Measurements from ENCODE around the gene OR9A2.

GRCh38 chr7:143049362-143049761, 22.4 kb upstream of the OR9A2 start:
- TF ChIP-seq, protein P1, sequence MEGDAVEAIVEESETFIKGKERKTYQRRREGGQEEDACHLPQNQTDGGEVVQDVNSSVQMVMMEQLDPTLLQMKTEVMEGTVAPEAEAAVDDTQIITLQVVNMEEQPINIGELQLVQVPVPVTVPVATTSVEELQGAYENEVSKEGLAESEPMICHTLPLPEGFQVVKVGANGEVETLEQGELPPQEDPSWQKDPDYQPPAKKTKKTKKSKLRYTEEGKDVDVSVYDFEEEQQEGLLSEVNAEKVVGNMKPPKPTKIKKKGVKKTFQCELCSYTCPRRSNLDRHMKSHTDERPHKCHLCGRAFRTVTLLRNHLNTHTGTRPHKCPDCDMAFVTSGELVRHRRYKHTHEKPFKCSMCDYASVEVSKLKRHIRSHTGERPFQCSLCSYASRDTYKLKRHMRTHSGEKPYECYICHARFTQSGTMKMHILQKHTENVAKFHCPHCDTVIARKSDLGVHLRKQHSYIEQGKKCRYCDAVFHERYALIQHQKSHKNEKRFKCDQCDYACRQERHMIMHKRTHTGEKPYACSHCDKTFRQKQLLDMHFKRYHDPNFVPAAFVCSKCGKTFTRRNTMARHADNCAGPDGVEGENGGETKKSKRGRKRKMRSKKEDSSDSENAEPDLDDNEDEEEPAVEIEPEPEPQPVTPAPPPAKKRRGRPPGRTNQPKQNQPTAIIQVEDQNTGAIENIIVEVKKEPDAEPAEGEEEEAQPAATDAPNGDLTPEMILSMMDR (IDR thresholded peaks at IDR 0.05 in 8 of 11, conservative IDR thresholded peaks at IDR 0.05 in 3 of 11) = no peak
- no peak for TF ChIP-seq POLR2A (IDR thresholded peaks at IDR 0.05)

Measured in spleen (tissue), 7 donors.